ENCODE results near the gene NT5DC2. TPM values are rescaled to one million over a fixed set of nuclear protein-coding genes. Genes with fewer than 3 reads are reported as not detected.

NT5DC2 gene
- total and polyA plus RNA-seq, 3 donors from 2014 or later, result 92.4 to 147 (median 137) TPM

- no peak overlapping the region for H3K4me3 ChIP-seq
- WGBS, 2 donors, result 77 to 80% methylated on average over 9 of the region's 9 CpGs
- DNase-seq, result no peak
- TF ChIP-seq CTCF (IDR thresholded peaks at IDR 0.05), result no peak
- no peak for TF ChIP-seq POLR2A (IDR thresholded peaks at IDR 0.05)
- no peaks in the 10 kb centered on the region for H3K9me3 ChIP-seq
- peaks cover 38% of the 10 kb centered on the region for H3K4me1 ChIP-seq
- H3K36me3 ChIP-seq (ENCODE audit: low read depth, missing control alignments), result no peaks in the 10 kb centered on the region
- peak overlapping the region in 1 of 2 donors; percentile 18 for H3K27ac ChIP-seq
- intact Hi-C loops (cut with DNase I; ENCODE audit: low total_unique reads), result no loop called here
- no peaks in the 10 kb centered on the region for H3K27me3 ChIP-seq
Observed at GRCh38 chr3:52525680-52526561, 7.7 kb downstream of the NT5DC2 start.

- H3K36me3 ChIP-seq (ENCODE audit: low read depth, missing control alignments), result no peaks in the 10 kb centered on the region
- intact Hi-C loops (cut with DNase I; ENCODE audit: low total_unique reads), result no loop called here
- 63 to 72% methylated on average over 25 to 34 of the region's 34 CpGs for WGBS, 2 donors
Observed at GRCh38 chr3:52524752-52525679, 8.6 kb downstream of the NT5DC2 start.

GRCh38 chr3:52524258-52524751 is 9.4 kb downstream of the NT5DC2 start:
- Histone ChIP-seq H3K27me3 (no peaks in the 10 kb centered on the region), H3K4me1 (peaks cover 24% of the 10 kb centered on the region), H3K36me3 (ENCODE audit: low read depth, missing control alignments) (no peaks in the 10 kb centered on the region), H3K27ac (no peak overlapping the region), H3K9me3 (no peaks in the 10 kb centered on the region), H3K4me3 (no peak overlapping the region)
- TF ChIP-seq CTCF (IDR thresholded peaks at IDR 0.05) (no peak), POLR2A (IDR thresholded peaks at IDR 0.05) (no peak)
- WGBS, 2 donors, result 91 to 94% methylated on average over 15 to 18 of the region's 18 CpGs
- intact Hi-C loops (cut with DNase I; ENCODE audit: low total_unique reads), result no loop called here
- DNase-seq, result no peak

More at GRCh38 chr3:52524752-52525679, 8.6 kb downstream of the NT5DC2 start:
- H3K4me3 ChIP-seq, result no peak overlapping the region
- H3K27ac ChIP-seq, result peak overlapping the region in 1 of 2 donors; percentile 18
- no peak for DNase-seq
- TF ChIP-seq CTCF (IDR thresholded peaks at IDR 0.05), result no peak
- TF ChIP-seq POLR2A (IDR thresholded peaks at IDR 0.05), result no peak
- peaks cover 31% of the 10 kb centered on the region for H3K4me1 ChIP-seq
- no peaks in the 10 kb centered on the region for H3K27me3 ChIP-seq
- no peaks in the 10 kb centered on the region for H3K9me3 ChIP-seq

GRCh38 chr3:52523386-52524257 is 10.0 kb downstream of the NT5DC2 start:
- 89 to 95% methylated on average over 12 to 26 of the region's 26 CpGs for WGBS, 2 donors
- Histone ChIP-seq H3K4me3 (no peak overlapping the region), H3K36me3 (ENCODE audit: low read depth, missing control alignments) (no peaks in the 10 kb centered on the region), H3K9me3 (no peaks in the 10 kb centered on the region), H3K27me3 (no peaks in the 10 kb centered on the region), H3K27ac (no peak overlapping the region), H3K4me1 (peaks cover 20% of the 10 kb centered on the region)
- TF ChIP-seq POLR2A (IDR thresholded peaks at IDR 0.05), result no peak
- no peak for TF ChIP-seq CTCF (IDR thresholded peaks at IDR 0.05)
- DNase-seq, result no peak
- intact Hi-C loops (cut with DNase I; ENCODE audit: low total_unique reads), result no loop called here

Measured in testis (tissue), 3 donors.